ENCODE measurements around the gene ATRX.

GRCh38 chrX:77776659-77777058 is 9.4 kb downstream of the ATRX start:
- TF ChIP-seq TARDBP (IDR thresholded peaks at IDR 0.05) = no peak
- TF ChIP-seq LEF1 (IDR thresholded peaks at IDR 0.05; ENCODE audit: borderline replicate concordance) = no peak
- TF ChIP-seq ARNT (IDR thresholded peaks at IDR 0.05) = no peak
- TF ChIP-seq ZNF384 (IDR thresholded peaks at IDR 0.05) = no peak
- no peak for TF ChIP-seq BHLHE40 (IDR thresholded peaks at IDR 0.05; ENCODE audit: borderline replicate concordance)
- TF ChIP-seq SP1 (IDR thresholded peaks at IDR 0.05) = no peak
- no peak for TF ChIP-seq FOXK2 (IDR thresholded peaks at IDR 0.05)
- TF ChIP-seq FOXA1 (IDR thresholded peaks at IDR 0.05) = no peak
- no peak for TF ChIP-seq L3MBTL2 (conservative IDR thresholded peaks at IDR 0.05)
- no peak for TF ChIP-seq CTBP1 (IDR thresholded peaks at IDR 0.05; ENCODE audit: borderline replicate concordance)

Measured in HEK293T (cell line).